ACC112 (cell line): ENCODE results near the gene VSTM2L.

Experiments
- H2AFZ ChIP-seq: fragments of 200-600 bp; sonication (generic); one replicate; pipeline ENCODE4 v1.6.0; 2017; ENCODE audit warnings: antibody characterized with exemption, low read length; ENCODE audit not compliant: unreplicated experiment
- H3K27ac ChIP-seq: fragments of 200-600 bp; sonication (generic); 2 replicates; pipeline ENCODE4 v1.5.1; 2014; ENCODE audit warnings: low read depth, mild to moderate bottlenecking, antibody characterized with exemption, low read length, moderate library complexity
- H3K27me3 ChIP-seq: fragments of 200-600 bp; sonication (generic); 2 replicates; pipeline ENCODE4 v1.6.1; 2014; ENCODE audit warnings: mild to moderate bottlenecking, antibody characterized with exemption, low read length, moderate library complexity, mixed read lengths; ENCODE audit not compliant: insufficient read depth
- H3K36me3 ChIP-seq: fragments of 200-600 bp; sonication (generic); 2 replicates; pipeline ENCODE4 v1.6.1; 2016; ENCODE audit warnings: mild to moderate bottlenecking, antibody characterized with exemption, low read length, moderate library complexity, mixed read lengths; ENCODE audit not compliant: insufficient read depth
- H3K4me1 ChIP-seq: fragments of 200-600 bp; sonication (generic); one replicate; pipeline ENCODE4 v1.6.1; 2016; ENCODE audit warnings: low read length, mixed read lengths; ENCODE audit not compliant: insufficient read depth, unreplicated experiment, control insufficient read depth
- H3K4me3 ChIP-seq: fragments of 200-600 bp; sonication (generic); 2 replicates; pipeline ENCODE4 v1.5.1; 2014; ENCODE audit warnings: mild to moderate bottlenecking, low read depth, low read length
- H3K79me2 ChIP-seq: fragments of 200-600 bp; sonication (generic); one replicate; pipeline ENCODE4 v1.6.0; 2016; ENCODE audit warnings: low read length; ENCODE audit not compliant: control insufficient read depth, unreplicated experiment, insufficient read depth

VSTM2L gene

DNA sequence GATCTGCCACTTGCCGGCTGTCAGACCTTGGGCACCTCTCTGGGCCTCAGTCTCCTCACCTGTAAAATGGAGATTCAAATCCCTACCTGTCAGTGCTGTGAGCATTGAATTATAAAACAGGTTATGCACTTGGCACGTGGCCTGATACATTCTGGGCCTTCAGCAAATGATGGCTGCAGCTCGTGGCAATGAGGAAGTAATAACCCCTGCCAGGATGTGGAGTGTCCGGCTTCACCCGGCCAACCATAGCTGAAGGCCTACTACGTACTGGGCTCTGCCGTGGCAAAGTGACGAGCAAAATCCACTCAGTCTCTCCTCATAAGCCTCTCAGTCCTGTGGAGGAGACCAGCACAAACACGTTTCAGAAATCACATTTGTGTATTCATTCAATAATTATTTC is 10.9 kb upstream of the VSTM2L start:
- H2AFZ ChIP-seq: no peak overlapping the region
- no peak overlapping the region for H3K27ac ChIP-seq
- H3K36me3 ChIP-seq: no peaks in the 10 kb centered on the region
- H3K4me3 ChIP-seq: no peak overlapping the region
- no peaks in the 10 kb centered on the region for H3K79me2 ChIP-seq
- H3K27me3 ChIP-seq: no peaks in the 10 kb centered on the region
- H3K4me1 ChIP-seq: no peaks in the 10 kb centered on the region

DNA sequence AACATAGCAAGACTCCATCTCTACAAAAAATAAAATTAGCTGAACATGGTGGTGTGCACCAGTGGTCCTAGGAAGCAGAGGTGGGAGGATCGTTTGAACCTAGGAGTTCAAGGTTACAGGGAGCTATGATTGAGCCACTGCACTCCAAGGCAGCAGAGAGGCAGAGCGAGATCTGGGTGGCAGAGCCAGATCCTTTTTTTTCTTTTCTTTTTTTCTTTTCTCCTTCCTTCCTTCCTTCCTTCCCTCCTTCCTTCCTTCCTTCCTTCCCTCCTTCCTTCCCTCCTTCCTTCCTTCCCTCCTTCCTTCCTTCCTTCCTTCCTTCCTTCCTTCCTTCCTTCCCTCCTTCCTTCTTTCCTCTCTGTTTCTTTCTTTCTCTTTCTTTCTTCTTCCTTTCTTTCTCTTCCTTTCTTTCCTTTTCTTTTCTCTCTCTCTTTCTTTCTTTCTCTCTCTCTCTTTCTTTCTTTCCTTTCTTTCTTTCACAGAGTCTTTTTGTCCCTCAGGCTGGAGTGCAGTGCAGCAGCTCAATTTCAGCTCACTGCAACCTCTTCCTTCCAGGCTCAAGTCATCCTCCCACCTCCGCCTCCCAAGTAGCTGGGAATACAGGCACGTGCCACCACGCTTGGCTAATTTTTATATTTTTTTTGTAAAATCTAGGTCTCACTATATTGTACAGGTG is 9.2 kb upstream of the VSTM2L start:
- H3K4me1 ChIP-seq: no peaks in the 10 kb centered on the region
- H3K27me3 ChIP-seq: no peaks in the 10 kb centered on the region
- no peaks in the 10 kb centered on the region for H3K79me2 ChIP-seq
- no peak overlapping the region for H3K27ac ChIP-seq
- H3K4me3 ChIP-seq: no peak overlapping the region
- no peak overlapping the region for H2AFZ ChIP-seq
- no peaks in the 10 kb centered on the region for H3K36me3 ChIP-seq

DNA sequence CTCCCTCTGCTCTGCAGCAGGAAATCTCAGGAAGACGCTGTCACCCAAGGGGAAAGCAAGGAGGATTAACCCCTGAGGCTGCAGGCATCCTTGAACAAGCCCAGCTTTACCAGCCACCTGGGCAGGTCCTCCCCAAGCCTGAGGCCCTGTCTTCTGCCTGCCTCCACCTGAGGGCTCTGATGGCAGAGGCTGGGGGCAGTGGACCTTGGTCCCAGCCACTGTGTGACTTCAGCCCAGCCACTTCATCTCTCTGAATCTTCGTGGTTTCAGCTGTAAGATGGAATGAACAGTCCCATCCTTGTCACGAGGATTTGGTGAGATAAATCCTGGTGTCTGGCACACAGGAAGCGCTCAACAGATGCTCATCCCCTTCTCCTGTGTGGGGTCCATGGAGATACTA is 8.5 kb upstream of the VSTM2L start:
- no peak overlapping the region for H3K4me3 ChIP-seq
- no peak overlapping the region for H2AFZ ChIP-seq
- H3K79me2 ChIP-seq: no peaks in the 10 kb centered on the region
- no peaks in the 10 kb centered on the region for H3K36me3 ChIP-seq
- H3K27ac ChIP-seq: no peak overlapping the region
- peaks cover 5% of the 10 kb centered on the region for H3K27me3 ChIP-seq
- H3K4me1 ChIP-seq: no peaks in the 10 kb centered on the region

DNA sequence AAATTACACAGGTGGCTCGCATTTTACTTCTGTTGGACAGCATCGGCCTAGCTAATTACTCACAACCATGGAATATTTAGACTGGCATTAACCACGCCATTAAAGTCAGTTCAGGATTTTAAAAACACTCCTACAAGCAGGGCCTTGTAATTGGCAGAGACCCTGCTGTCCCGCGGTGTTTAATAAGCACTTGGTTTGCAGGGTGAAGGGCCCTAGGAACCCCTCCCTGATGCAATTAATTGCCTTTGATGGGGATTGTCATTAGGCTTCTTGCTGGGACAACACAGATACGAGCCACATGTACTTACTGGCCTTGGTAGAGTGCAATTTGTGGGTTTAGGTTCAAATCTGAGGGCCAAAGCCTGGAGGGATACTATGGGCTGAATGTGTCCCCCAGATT is 7.8 kb upstream of the VSTM2L start:
- Histone ChIP-seq H3K27me3 (peaks cover 13% of the 10 kb centered on the region), H3K36me3 (no peaks in the 10 kb centered on the region)

DNA sequence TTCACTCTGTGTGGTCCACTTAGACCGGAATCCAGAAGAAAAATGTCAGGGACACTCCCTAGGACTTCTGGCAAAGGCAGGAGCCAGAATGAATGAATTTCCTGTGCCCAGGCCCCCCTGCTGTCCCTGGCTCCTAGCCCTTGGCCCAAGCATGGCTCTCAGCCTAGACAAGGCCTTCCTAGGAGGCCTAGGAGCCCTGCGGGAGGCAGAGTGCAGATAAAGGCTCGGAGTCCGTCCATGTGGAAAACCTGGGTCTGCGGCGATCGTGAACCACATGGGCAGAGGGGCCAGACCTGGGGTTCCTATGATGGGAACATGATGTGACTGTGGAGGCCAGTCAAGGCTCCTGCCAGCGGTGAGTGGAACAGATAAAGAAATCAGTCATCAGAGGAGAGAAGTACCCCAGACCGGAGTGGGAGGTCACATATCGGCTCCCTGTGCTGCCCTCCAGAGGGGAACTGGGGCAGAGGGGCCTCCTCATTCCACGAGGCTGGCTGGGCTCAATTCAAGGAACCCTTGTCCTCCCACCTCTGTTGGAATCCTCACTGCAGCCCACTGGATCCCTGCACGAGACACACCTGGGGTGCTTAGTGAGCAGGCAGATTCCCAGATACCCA is 5.9 kb upstream of the VSTM2L start:
- H3K27me3 ChIP-seq: peaks cover 26% of the 10 kb centered on the region
- no peak overlapping the region for H3K27ac ChIP-seq
- no peaks in the 10 kb centered on the region for H3K79me2 ChIP-seq
- no peaks in the 10 kb centered on the region for H3K4me1 ChIP-seq
- H3K4me3 ChIP-seq: no peak overlapping the region
- no peaks in the 10 kb centered on the region for H3K36me3 ChIP-seq
- H2AFZ ChIP-seq: no peak overlapping the region

More for the DNA sequence above, 7.8 kb upstream of the VSTM2L start:
- Histone ChIP-seq H3K4me3 (no peak overlapping the region), H3K27ac (no peak overlapping the region), H3K79me2 (no peaks in the 10 kb centered on the region), H3K4me1 (no peaks in the 10 kb centered on the region), H2AFZ (no peak overlapping the region)

DNA sequence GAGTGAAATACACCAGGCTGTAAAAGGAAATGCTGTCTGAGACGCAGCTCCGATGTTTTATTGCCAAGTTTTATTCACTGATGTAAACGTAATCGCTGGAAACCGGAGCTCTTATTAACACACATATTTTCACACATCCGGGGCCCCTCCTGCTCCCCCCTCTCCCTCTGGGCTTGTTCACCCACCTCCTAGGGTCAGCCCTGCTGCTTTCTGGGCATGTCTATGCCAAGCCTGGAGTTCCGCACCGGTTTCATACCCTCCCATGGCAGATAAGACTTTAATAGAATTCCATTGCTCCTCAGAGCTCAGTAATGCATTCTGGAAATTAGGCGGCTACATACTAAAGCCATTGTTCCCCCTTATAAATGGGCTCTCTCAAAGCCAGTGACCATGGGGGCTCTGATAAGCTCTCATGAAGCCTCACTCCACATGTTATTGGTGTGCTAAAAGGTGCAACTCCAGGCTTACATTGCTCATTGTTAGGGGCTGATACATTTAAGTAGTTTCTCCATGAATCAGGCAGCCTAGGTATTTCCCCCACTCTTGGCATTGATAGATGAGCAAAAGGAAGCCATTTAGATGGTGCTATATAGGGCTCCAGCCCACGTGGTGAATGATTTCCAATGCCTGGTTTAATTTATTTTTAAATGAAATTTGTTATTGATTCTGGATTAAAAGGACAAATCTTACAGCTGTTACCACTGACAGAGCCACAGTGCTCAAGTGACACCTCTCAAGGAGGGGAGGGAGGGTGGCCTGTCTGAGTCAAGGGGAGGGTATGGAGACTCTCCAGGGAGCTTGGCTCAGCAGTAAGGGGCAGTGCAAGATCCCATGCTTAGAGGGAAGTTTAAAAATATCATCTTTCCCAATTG is 4.5 kb upstream of the VSTM2L start:
- Histone ChIP-seq H3K27ac (no peak overlapping the region), H3K4me1 (no peaks in the 10 kb centered on the region), H2AFZ (no peak overlapping the region), H3K27me3 (peaks cover 36% of the 10 kb centered on the region), H3K4me3 (no peak overlapping the region), H3K79me2 (no peaks in the 10 kb centered on the region), H3K36me3 (no peaks in the 10 kb centered on the region)

DNA sequence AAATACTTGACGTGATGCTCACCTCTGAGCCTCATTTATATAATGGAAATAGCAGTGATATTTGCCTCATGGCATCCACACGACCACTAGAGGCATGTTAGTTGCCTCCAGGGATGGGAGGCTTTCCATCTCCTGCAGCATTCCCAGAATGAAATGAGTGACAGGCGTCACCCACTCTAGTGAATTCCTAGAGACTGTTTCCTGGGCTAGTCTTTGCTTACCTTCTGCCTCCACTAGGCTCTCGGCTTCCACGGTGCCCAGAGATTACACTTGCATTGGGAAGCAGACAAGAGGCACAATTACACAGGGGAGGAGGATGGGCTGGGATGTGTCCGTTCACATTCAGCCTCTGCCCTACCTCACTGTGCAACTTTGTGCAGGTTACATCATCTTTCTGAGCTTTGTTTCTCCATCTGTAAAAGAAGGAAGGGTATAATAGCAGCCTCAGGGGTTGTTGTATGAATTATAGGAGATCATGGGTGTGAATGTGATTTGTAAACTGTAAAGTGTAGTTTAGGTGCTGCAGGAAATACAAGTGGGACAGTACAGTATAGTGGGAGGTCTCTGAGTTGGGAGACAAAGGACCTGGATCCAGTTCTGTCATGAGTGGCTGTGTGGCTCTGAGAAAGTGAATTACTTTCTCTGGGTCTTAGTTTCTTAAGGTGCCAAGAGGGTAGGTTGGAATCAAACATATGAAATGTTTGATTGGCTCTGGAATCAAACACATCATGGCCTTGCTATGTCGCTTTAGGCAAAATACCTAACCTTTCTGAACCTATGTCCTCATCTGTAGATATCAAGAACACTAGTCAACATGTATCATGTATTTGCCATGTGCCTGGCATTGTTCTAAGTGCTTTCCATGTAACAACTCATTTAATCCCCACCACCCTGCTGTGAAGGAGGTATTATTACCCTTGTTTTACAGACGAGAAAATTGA is 3.6 kb upstream of the VSTM2L start:
- peaks cover 45% of the 10 kb centered on the region for H3K27me3 ChIP-seq
- H3K27ac ChIP-seq: no peak overlapping the region
- no peak overlapping the region for H2AFZ ChIP-seq
- no peaks in the 10 kb centered on the region for H3K4me1 ChIP-seq
- no peaks in the 10 kb centered on the region for H3K79me2 ChIP-seq
- H3K4me3 ChIP-seq: no peak overlapping the region
- H3K36me3 ChIP-seq: no peaks in the 10 kb centered on the region

DNA sequence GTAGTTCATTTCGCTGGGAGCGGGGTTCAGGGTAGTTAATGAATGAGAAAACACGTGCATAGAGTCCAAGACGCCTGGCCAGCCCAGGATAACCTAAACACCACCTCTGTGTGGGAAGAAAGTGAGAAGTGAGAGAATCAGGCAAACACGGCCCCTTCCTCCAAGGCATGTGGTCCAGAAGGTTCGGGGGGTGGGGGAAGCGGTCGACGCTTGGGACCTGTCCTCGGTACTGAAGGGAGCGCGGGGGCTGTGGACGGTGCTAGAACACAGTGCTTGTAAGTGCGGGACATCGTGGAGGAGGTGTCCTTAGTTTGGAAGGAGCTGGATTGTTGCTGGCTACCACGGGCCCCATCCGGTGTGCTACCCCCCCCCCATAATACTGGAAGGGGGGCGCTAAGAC is 1.7 kb upstream of the VSTM2L start:
- Histone ChIP-seq H3K36me3 (no peaks in the 10 kb centered on the region), H3K79me2 (no peaks in the 10 kb centered on the region), H2AFZ (no peak overlapping the region), H3K27ac (no peak overlapping the region), H3K27me3 (peaks cover 47% of the 10 kb centered on the region), H3K4me1 (no peaks in the 10 kb centered on the region), H3K4me3 (no peak overlapping the region)

DNA sequence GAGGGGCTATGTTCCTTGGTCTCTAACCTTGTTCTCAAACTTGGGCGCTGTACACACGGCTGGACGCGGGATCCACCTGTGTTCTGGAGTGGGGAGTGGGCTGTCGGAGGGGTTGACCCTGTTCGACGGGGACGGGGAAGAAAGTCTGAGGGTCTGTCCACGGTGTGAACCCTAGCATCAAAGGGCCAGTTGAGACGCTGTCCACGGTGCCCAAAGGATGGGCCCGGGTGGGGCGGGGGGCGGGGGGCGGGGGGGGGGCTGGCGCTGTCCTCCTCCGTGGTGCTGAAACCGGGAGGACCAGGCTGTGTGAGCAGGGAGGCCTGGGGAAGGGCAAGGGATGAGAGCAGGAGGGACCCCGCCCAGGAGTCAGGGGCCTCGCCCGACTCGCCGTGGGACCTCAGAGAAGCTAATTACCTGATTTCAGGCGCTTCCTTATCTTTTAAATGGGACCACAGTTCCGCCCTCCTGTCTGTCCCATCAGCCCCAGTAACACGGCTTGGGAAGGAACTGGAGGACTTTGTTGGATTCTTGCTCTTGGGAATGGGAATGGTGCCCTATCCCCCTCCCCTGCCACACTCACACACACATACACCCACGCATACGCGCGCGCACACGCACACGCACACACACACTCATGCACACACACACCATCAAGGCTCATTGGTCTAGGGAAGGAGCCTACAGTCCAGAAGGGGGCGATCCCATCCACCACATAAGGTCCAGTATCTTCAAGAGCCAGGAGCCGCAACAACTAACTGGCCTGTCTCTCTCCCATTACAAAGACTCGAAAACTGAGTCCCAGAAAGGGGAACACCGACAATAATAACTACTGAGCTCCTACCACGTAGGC is 1.0 kb upstream of the VSTM2L start:
- H3K79me2 ChIP-seq: no peaks in the 10 kb centered on the region
- no peak overlapping the region for H3K27ac ChIP-seq
- peaks cover 47% of the 10 kb centered on the region for H3K27me3 ChIP-seq
- H2AFZ ChIP-seq: no peak overlapping the region
- 0 out of 2 replicates have a peak overlapping the region, but pooled peaks have one; percentile 67 for H3K4me3 ChIP-seq
- H3K36me3 ChIP-seq: no peaks in the 10 kb centered on the region
- H3K4me1 ChIP-seq: no peaks in the 10 kb centered on the region
